Ectodermal cell (in vitro differentiated cells): ENCODE data around the gene SH3BP2.

ENCODE experiments used
- H3K27ac ChIP-seq: 2 replicates; pipeline ENCODE4 v1.7.0; 2013; ENCODE audit warnings: mild to moderate bottlenecking, low read depth, low read length; ENCODE audit not compliant: insufficient read depth, poor library complexity, severe bottlenecking
- H3K27me3 ChIP-seq: 2 replicates; pipeline ENCODE4 v1.7.0; 2013; ENCODE audit warnings: mild to moderate bottlenecking, low read length; ENCODE audit not compliant: insufficient read depth, control insufficient read depth, poor library complexity, severe bottlenecking
- H3K36me3 ChIP-seq: one replicate; pipeline ENCODE4 v1.7.0; 2013; ENCODE audit warnings: low read length; ENCODE audit not compliant: control insufficient read depth, insufficient read depth
- H3K4me1 ChIP-seq: one replicate; pipeline ENCODE4 v1.7.0; 2013; ENCODE audit warnings: low read length; ENCODE audit not compliant: control insufficient read depth, insufficient read depth
- H3K4me3 ChIP-seq: 2 replicates; pipeline ENCODE4 v1.7.0; 2013; ENCODE audit warnings: low read depth, low read length, control low read depth; ENCODE audit not compliant: insufficient read depth
- H3K9me3 ChIP-seq: 2 replicates; pipeline ENCODE4 v1.7.0; 2013; ENCODE audit warnings: mild to moderate bottlenecking, low read length, moderate library complexity; ENCODE audit not compliant: control insufficient read depth
- WGBS, 2 experiments: methylation state at CpG; one replicate each; pipeline ENCODE4 v1.1.7; 2013; ENCODE audit warnings: missing lambda C conversion rate in 2 of 2; 5-methylcytosine and 5-hydroxymethylcytosine counted together

The SH3BP2 gene

DNA sequence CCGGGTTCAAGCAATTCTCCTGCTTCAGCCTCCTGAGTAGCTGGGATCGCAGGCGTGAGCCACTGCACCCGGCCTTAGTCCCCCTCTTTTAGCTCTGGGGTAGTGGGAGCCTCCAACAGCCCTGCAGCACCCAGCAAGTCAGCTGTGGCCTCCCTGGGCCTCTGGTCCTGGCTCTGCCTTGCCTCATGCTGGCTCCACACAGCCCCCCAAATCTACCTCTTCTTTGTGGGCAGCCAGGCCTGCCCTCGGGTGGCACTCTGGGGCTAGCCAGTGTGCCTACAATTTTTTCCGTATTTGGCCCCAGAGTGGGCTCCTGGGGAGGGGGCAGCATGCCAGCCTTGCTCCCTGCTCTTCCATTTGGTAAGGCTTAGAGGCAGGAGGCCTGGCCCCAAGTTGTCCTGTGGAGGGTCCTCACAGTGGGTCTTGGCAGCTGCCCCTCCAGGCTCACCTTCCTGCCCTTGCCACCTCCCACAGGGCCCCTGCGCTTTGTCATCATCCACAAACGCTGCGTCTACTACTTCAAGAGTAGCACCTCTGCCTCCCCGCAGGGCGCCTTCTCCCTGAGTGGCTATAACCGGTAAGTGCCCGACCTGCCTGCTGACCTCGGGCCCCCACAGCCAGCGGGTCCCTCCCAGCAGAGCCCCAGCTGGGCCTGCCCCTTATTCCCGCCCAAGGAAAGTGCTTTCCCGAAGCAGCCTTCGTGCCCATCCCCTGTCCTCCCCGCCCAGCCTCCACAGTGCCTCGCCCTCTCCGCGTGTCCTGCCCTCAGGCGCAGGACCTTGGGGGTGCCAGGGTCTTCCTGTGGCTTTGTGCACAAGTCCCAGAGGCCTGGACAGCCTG lies 29.8 kb downstream of the SH3BP2 start:
- Histone ChIP-seq H3K4me1 (no peaks in the 10 kb centered on the region), H3K4me3 (no peak overlapping the region), H3K27me3 (peaks cover under 1% of the 10 kb centered on the region), H3K27ac (no peak overlapping the region), H3K36me3 (no peaks in the 10 kb centered on the region), H3K9me3 (no peaks in the 10 kb centered on the region)
- 91 to 92% methylated on average over 23 of the region's 23 CpGs for WGBS, 2 experiments

DNA sequence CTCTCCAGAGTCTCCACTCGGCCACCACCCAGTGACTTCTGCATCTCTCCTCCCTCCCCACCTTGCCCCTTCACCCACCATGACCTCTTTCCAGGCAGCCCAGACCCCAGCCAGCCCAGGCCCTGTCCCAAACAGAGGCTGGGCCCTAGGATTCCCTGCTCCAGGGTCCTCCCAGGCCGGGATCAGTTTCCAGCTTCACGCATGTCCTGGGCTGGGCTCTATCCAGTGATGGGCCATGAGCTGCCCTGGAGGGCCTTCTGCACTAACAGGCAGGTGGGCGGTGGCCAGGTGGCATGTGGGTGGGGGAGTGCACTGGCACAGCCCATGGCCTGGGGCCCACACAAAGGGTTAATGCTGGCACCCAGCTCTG lies 30.4 kb downstream of the SH3BP2 start:
- H3K4me1 ChIP-seq, result no peaks in the 10 kb centered on the region
- no peaks in the 10 kb centered on the region for H3K36me3 ChIP-seq
- 91 to 97% methylated on average over 4 of the region's 4 CpGs for WGBS, 2 experiments
- no peak overlapping the region for H3K4me3 ChIP-seq
- H3K9me3 ChIP-seq, result no peaks in the 10 kb centered on the region
- no peak overlapping the region for H3K27ac ChIP-seq
- no peaks in the 10 kb centered on the region for H3K27me3 ChIP-seq

DNA sequence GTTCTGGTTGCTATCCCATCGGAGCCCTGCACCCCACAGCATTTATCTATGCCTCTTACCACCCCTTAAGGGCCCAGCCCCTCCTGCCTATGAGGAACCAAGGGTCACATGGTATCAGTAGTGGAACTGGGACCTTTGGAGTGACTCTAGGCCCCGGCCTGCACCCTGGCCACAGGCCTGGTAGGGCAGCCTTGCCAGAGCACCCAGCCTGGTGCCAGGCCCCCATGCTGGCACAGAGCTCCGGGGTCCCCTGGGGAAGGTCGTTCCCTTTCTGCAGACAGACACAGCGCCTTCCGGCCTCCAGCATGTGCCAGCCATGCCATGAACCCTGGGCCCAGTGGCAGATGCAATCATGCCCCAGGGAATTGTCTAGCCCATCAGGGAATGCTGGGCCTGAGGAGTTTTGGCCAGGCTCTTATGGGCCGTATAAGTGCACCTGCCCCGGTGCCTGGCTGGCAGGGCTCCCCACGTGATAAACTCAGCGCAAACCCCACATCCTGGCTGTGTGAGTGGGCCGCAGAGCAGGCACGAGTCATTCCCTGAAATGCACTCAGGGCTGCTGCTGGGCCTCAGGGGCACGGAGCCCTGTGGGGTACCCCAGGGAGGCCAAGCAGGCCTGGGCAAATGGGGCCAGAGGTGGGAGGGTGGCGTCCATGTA lies 30.9 kb downstream of the SH3BP2 start:
- no peak overlapping the region for H3K27ac ChIP-seq
- no peaks in the 10 kb centered on the region for H3K9me3 ChIP-seq
- WGBS, 2 experiments, result 95 to 96% methylated on average over 14 of the region's 14 CpGs
- no peaks in the 10 kb centered on the region for H3K27me3 ChIP-seq
- H3K4me1 ChIP-seq, result no peaks in the 10 kb centered on the region
- no peak overlapping the region for H3K4me3 ChIP-seq
- H3K36me3 ChIP-seq, result no peaks in the 10 kb centered on the region

DNA sequence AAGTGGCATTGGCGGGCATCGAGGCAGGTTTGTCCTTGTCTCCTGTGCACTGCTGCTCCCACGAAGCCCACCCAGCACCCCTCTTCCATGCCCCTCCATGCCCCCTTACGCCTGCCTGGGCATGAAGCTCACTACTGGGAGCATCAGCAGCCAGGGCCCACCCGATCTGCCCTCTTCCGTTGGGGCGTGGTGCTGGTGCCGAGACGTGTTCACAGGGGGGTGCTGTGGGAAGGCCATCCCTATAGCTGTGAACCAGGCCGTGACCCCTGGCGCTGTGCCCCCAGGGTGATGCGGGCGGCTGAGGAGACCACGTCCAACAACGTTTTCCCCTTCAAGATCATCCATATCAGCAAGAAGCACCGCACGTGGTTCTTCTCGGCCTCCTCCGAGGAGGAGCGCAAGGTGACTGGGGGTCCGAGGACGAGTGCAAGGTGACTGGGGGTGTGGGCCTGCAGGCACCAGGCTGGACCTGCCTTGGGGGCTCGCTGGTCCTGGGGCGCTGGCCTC lies 31.5 kb downstream of the SH3BP2 start:
- Histone ChIP-seq H3K9me3 (no peaks in the 10 kb centered on the region), H3K4me1 (no peaks in the 10 kb centered on the region), H3K4me3 (no peak overlapping the region), H3K27me3 (no peaks in the 10 kb centered on the region), H3K27ac (no peak overlapping the region), H3K36me3 (no peaks in the 10 kb centered on the region)
- 94% methylated on average over 24 of the region's 24 CpGs for WGBS, 2 experiments

DNA sequence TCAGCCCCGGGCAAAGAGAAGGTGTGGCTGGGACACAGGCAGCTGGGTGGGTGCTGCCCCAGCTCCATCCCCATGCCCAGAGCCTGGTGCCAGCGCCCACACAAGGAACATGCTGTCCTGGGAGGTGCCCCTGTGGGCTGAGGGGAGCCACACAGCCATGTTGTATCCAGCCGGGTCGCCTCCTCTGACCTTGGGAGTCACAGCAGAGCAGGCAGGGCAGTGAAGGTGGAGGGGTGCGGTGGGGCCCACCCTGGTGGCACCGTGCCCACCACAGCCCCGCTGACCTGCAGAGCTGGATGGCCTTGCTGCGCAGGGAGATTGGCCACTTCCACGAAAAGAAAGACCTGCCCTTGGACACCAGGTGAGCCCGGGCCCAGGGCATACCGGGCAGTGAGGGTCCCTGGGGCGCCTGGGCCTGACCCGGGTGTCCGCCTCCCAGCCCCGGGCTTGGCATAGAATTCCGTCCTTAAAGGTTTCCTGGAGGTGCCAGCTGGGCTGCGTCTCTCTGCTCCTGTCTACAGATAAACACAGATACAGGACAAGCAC lies 32.0 kb downstream of the SH3BP2 start:
- 96 to 97% methylated on average over 17 of the region's 17 CpGs for WGBS, 2 experiments
- Histone ChIP-seq H3K27ac (no peak overlapping the region), H3K9me3 (no peaks in the 10 kb centered on the region), H3K27me3 (no peaks in the 10 kb centered on the region), H3K4me1 (no peaks in the 10 kb centered on the region), H3K4me3 (no peak overlapping the region), H3K36me3 (peaks cover 4% of the 10 kb centered on the region)

DNA sequence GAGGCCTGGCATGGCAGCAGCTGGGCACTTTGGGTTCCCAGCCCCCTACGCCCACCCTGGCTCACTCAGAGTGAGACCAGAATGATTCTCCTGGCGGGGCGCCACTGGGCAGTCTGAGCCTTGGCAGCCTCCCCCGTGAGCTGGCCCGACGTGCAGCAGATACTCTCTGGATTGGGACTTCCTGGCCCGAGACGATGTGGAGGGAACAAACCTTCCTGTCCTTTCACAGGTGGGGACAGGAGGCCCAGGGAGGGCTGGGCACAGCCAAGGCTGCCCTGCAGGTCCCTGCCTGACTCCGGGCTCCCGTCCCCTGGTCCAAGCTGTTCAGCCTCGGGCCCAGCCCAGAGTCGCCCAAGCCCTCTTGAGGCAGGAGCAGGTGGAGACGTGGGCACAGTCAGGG lies 32.9 kb downstream of the SH3BP2 start:
- Histone ChIP-seq H3K36me3 (peaks cover 5% of the 10 kb centered on the region), H3K9me3 (no peaks in the 10 kb centered on the region), H3K4me1 (no peaks in the 10 kb centered on the region), H3K27ac (no peak overlapping the region), H3K4me3 (no peak overlapping the region), H3K27me3 (no peaks in the 10 kb centered on the region)
- WGBS, 2 experiments, result 93 to 94% methylated on average over 13 of the region's 13 CpGs

DNA sequence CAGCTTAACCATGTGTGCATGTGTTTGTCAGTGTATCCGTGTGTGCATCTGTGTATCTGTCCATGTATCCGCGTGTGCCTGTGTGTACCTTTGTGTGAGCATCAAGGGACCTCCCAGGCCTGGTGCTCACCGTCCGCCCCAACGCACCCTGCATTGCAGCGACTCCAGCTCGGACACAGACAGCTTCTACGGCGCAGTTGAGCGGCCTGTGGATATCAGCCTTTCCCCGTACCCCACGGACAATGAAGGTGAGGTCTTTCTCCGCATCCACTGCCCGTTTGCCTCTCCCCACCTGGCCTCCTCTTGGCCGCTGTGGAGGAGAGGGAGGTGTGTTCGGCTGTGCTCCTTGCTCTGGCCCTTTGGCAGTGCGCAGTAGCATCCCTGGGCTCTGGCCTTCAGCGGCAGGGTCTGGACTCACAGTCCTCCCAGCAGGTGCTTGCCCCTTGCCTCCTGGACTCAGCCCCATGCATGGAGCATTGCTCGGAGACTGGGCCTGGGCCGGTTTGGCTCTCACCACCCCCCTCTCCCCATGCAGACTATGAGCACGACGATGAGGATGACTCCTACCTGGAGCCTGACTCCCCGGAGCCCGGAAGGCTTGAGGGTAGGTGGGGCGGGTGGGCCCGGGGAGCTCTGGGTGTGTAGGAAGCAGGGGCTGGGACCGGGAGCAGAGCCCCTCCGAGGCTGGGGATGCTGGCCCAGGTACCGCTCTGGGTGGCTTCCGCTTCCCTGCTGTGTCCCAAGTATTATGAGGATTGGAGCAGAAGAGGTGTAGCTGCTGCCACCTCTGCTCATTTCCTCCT lies 34.4 kb downstream of the SH3BP2 start:
- Histone ChIP-seq H3K4me3 (no peak overlapping the region), H3K27ac (no peak overlapping the region), H3K4me1 (no peaks in the 10 kb centered on the region), H3K9me3 (no peaks in the 10 kb centered on the region), H3K36me3 (peaks cover 6% of the 10 kb centered on the region), H3K27me3 (no peaks in the 10 kb centered on the region)
- whole genome bisulfite sequencing, 2 experiments, result 93 to 95% methylated on average over 31 of the region's 31 CpGs

DNA sequence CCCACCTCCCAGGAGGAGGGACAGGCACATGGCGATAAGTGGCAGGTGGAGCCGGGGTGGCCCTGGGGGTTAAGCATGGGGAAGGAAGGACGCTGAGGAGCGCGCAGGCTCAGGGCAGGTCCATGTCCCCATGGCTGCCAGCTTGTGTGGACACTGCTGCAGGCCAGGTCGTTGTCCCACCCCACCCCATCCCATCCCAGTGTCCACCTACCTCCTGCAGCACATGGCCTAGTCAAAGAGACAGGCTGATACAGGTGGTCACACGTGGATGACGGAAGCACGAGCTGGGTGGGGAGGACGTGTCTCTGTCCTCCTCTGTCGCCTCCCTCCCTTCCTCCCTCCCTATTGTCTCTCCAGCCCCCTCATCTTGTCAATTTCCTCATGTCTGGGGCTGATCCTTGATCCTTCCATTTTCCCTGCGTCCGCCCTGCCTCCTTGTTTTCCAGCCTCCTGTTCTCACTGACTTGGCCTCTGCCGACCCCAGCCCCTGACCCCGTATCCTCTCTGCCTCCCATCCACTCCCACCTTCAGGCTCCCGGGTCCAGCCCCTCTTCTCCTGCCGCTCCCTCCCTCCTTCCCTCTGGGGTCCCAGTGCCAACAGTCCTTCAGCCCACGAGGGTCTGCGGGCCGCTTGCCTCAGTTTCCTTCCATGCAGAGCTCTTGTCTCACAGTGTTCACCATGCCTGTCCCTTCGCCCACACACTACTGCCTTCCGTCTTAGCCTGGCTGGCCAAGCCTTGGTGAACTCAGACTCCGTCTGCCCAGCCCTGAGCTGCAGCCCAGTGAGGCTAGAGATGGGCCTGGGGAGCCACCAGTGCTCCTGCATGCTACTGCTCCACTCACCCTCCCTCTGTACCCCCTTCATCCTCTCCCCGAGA lies 35.2 kb downstream of the SH3BP2 start:
- peaks cover 15% of the 10 kb centered on the region for H3K36me3 ChIP-seq
- no peaks in the 10 kb centered on the region for H3K9me3 ChIP-seq
- H3K27me3 ChIP-seq, result no peaks in the 10 kb centered on the region
- no peak overlapping the region for H3K27ac ChIP-seq
- H3K4me3 ChIP-seq, result no peak overlapping the region
- H3K4me1 ChIP-seq, result no peaks in the 10 kb centered on the region
- WGBS, 2 experiments, result 93 to 94% methylated on average over 24 of the region's 24 CpGs

DNA sequence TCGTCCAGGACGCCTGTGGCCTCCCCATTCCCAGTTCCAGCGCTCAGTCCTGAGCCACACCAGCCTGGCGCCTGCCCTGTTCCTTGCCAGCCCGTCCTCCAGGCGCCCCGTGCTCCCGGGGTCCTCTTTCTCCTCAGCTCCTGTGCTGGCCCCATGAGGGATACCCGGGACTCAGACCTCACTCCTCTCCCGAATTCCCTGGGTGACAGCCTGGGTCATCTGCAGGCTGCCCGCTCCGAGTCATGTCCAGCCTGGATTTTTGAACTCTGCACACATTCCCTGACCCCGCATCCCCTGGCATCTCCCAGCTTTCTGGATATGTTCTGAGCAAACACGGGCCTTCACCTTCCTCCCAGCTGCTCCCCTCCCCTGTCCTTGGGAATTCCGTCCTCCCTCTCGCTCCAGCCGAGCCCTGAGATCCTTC lies 35.9 kb downstream of the SH3BP2 start:
- Histone ChIP-seq H3K9me3 (no peaks in the 10 kb centered on the region), H3K36me3 (peaks cover 18% of the 10 kb centered on the region), H3K27me3 (no peaks in the 10 kb centered on the region), H3K4me1 (no peaks in the 10 kb centered on the region), H3K4me3 (no peak overlapping the region), H3K27ac (no peak overlapping the region)
- 94 to 95% methylated on average over 17 of the region's 17 CpGs for WGBS, 2 experiments
